Neural cell (in vitro differentiated cells): ENCODE results near the gene GRAMD4.

Experiments
- EP300 ChIP-seq: fragments of 450-650 bp; conservative IDR thresholded peaks from 2 replicates; pipeline ENCODE4 v1.6.1; 2014; ENCODE audit warnings: antibody characterized with exemption, mild to moderate bottlenecking, moderate library complexity; ENCODE audit not compliant: poor library complexity, severe bottlenecking
- EZH2 ChIP-seq: fragments of 200-600, 300-800 bp; shearing (Covaris generic), sonication (generic); IDR thresholded peaks from 2 replicates; pipeline ENCODE4 v1.6.1; 2014; ENCODE audit warnings: antibody characterized with exemption, low read length, borderline replicate concordance, mild to moderate bottlenecking; ENCODE audit not compliant: insufficient read depth, poor library complexity, severe bottlenecking
- POLR2AphosphoS5 ChIP-seq: IDR thresholded peaks from 2 replicates; pipeline ENCODE4 v1.6.1; 2012
- RAD21 ChIP-seq: fragments of 450-650 bp; conservative IDR thresholded peaks from 2 replicates; pipeline ENCODE4 v1.6.1; 2014; ENCODE audit warnings: antibody characterized with exemption, mild to moderate bottlenecking, moderate library complexity
- REST ChIP-seq: IDR thresholded peaks from 2 replicates; pipeline ENCODE4 v1.6.1; 2012; ENCODE audit warnings: borderline replicate concordance
- TAF1 ChIP-seq: IDR thresholded peaks from 2 replicates; pipeline ENCODE4 v1.6.1; 2012; ENCODE audit warnings: low read depth
- TF ChIP-seq, protein P1 (sequence below): fragments of 450-650 bp; IDR thresholded peaks from 2 replicates; pipeline ENCODE4 v1.5.1; 2014; ENCODE audit warnings: antibody characterized with exemption, mild to moderate bottlenecking, moderate library complexity; ENCODE audit not compliant: poor library complexity, severe bottlenecking

- no peak for TF ChIP-seq RAD21
- TF ChIP-seq, protein P1, sequence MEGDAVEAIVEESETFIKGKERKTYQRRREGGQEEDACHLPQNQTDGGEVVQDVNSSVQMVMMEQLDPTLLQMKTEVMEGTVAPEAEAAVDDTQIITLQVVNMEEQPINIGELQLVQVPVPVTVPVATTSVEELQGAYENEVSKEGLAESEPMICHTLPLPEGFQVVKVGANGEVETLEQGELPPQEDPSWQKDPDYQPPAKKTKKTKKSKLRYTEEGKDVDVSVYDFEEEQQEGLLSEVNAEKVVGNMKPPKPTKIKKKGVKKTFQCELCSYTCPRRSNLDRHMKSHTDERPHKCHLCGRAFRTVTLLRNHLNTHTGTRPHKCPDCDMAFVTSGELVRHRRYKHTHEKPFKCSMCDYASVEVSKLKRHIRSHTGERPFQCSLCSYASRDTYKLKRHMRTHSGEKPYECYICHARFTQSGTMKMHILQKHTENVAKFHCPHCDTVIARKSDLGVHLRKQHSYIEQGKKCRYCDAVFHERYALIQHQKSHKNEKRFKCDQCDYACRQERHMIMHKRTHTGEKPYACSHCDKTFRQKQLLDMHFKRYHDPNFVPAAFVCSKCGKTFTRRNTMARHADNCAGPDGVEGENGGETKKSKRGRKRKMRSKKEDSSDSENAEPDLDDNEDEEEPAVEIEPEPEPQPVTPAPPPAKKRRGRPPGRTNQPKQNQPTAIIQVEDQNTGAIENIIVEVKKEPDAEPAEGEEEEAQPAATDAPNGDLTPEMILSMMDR: no peak
- no peak for TF ChIP-seq EZH2
- TF ChIP-seq POLR2AphosphoS5: no peak
- no peak for TF ChIP-seq EP300
- TF ChIP-seq REST: no peak
- no peak for TF ChIP-seq TAF1
Measured at GRCh38 chr22:46633334-46633890, 13.2 kb downstream of the GRAMD4 start.
